Ecto neural progenitor cell (in vitro differentiated cells): ENCODE data around the gene SLC22A12.

Source experiments
- DNase-seq: peaks from one replicate; pipeline ENCODE4 v3.0.0-alpha.2; 2018; ENCODE audit warnings: low spot score

SLC22A12 gene

GRCh38 chr11:64604458-64605243 lies 13.6 kb downstream of the SLC22A12 start:
- DNase-seq: no peak

DNA sequence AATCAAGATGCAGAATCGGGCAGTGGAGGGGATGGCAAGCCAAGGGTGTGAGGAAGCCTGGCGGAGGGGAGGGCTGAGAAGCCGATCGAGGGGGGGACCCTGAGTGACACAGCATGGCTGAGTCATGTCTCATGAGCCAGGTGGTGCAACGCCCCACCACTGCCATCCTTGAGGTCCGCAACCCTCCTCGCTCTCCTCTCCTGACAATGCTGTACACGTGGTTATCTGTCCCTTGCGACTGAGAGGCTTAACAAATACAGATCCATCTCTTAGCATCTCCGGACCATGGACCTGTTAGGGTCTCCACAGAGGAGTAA lies 14.2 kb downstream of the SLC22A12 start:
- DNase-seq: no peak

DNA sequence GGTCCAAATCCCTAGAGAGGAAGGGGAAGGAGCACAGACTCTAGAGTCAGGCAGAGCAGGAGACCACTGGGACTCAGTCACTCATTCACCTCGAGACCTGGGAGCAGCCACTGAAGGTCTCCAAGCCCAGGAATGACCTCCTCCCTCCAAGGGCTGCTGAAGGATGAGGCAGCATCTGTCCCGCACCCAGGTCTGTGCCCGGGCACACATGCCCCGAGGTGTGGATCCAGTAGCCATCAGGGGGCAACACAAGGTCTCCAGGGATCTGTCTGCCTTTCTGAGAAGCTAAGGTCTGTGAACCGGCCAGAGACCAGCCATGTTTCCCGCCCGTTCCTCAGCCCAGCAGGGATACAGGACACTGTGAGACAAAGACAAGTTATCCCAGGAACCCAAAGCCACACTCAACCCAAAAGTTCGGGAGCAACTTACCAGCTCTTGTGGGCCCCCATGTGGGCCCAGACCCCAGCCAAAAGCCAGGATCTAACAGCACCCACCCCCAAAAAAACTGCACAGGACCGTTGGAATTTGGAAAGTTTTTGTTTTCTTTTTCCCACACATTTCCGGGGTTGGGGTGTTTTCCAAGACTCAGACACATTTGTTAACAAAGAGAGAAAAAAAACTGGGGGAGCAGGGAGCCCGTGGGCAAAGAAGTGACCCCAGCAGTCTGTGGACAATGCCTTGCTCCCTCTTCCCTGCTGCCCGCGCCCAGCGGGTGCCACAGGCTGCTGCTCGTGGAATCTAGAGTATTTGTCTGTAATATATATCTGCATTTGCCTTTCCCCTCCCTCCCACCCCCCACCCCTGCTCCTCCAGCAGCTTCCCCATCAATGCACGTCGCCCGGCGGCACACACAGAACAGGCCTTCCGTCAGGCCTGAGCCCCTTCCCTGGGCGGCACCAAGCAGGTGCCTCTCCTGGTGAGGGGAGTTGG lies 14.9 kb downstream of the SLC22A12 start:
- no peak for DNase-seq

DNA sequence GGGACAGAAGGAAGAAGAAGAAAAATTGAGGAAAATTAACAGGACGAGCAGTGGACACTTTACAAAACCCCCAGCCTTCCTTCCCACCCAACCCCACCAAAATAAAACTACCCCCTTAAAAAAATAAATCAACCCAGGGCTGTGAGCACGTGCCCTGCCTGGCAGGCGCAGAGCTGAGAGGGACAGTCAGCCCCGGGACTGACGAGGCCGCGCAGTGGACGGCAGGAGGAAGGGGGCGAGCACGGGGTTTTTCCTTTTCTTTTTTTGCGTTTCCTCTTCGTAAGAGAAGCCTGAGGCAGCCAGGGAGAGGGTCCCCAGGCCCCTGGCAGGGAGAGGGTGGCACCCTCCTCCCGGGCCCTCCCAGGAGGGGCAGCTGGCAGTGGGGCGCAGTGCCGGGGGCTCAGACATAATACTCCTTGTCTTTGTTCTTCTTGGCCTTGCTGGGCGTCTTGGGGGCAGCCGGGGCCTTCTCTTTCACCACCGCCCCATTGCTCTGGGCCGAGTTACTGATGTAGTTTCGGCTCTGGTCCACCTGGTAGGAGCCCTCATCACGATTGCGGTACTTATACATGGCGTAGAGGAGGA lies 15.9 kb downstream of the SLC22A12 start:
- no peak for DNase-seq

- DNase-seq: no peak
Observed at GRCh38 chr11:64607381-64607985, 16.5 kb downstream of the SLC22A12 start.

DNA sequence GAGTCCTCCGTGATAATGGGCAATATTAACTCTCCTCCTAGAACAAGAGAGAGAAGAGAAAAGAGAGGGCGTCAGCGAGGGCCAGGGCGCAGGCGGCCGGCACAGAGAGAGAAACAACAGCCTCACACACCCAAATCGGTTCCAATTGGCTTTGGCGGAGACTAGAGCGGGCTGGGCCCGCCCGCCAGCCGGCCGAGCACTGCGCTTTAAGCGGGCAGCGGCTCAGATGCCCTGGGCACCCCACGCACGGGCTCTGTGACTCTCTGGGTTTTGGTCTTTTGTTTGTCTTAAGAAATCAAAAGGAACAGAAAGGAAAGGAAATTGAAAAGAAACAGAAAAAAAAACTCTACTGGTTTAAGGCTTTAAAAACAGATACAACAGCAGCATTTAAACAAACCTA lies 17.0 kb downstream of the SLC22A12 start:
- no peak for DNase-seq

- no peak for DNase-seq
Observed at GRCh38 chr11:64608636-64609035, 17.6 kb downstream of the SLC22A12 start.

DNA sequence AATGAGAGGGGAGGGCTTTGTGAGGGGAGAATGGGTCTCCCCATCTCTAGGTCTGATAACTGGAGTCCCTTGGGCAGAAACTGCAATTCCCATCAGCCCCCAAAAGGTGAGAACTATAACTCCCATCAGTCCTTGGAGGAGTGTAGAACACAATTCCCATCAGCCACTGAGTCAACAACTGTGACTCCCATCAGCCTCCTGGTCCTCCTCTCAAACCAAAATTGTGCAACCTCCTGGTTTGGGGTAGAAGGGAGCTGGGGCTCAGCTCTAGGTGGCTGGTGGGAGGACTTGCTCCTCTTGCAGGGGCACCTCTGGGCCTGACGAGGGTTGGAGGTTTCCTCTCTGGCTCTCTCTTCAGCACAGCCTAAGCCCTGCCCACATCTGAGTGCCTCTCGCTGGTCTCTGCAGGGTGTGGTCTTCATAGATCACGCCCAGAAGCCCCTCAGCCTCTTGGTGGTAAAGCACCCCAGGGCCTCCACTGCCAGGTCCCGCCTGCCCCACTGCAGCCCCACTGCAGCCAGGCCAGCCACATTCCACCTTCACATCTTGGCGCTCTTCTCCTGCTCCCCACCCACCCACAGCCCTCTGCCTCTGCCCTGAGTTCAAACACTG lies 18.5 kb downstream of the SLC22A12 start:
- DNase-seq: no peak

DNA sequence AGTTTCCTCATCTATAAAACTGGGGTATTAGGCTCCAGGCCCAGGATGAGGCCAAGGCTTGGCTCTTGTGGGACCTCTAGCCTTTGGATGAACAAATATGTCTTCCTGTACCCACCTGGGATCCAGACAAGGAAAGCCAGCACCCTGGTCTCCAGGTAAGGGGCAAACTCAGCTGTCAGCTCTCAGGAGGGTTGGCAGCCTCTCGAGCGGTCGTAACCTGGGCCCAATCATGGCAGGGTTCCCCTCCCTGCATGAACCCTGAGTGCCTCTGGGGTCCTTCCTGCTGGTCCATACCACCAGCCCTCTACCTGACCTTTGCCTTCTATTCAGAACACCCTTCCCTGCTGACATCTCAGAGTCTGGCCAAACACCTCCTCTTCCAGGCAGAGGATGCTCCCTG lies 19.6 kb downstream of the SLC22A12 start:
- no peak for DNase-seq

DNA sequence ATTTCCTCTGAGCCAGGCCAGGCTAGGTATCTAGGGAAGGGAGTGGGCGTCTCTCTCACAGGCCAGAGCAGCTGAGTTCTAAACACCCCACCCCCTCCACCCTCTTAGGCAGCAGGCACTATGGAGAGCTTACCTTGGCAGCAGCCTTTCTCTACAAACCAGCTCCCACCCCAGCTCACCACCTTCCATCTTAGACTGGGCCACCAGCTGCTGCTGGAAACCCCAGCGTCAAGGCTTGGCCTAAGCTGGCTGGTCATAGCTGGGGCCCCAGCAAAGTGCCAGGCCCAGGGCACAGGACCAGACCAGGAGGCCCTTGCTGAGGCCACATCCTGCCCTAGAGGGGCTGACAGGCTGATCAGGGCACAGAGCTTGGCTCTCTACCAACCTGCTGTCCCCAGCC lies 20.2 kb downstream of the SLC22A12 start:
- DNase-seq: no peak

- no peak for DNase-seq
Observed at GRCh38 chr11:64611869-64612646, 21.0 kb downstream of the SLC22A12 start.

GRCh38 chr11:64613648-64614047 lies 22.6 kb downstream of the SLC22A12 start:
- no peak for DNase-seq

GRCh38 chr11:64614917-64615316 lies 23.9 kb downstream of the SLC22A12 start:
- no peak for DNase-seq

DNA sequence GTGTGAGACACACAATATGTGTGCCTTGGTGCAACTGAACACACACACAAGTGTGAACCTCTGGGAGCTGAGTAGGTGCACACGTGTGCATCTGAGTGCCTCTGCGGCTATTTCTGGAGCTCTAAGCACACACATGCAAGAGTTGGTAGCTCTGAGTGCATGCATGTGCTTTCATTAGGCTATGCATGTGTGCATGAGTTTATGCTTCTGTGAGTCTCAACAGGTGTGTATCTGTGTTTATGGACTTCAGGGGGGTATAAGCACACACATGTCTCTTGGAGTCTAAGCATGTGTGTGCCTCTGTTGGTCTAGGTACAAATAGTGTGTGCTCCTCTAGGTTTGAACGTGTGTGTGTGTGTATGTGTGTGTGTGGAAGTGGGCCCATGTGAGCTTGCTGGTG lies 25.8 kb downstream of the SLC22A12 start:
- DNase-seq: no peak

DNA sequence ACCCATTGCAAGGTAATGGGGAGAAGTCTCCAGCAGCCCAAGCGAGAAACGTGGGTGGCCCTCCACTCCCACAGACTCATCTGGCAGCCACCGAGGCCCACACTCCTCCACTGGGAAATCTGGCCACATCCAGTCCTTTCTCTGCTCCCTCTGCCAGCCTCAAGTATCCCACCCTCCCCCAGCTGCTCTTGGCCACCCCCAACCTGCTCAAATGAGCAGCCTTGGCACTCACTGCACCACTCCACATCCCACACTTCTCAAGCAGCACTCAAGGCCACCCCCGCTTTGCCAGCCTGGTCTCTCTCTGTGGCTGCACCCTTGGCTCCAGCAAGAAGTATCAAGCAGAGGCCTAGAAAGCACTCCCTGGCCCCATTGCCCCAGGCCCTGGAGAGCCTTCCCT lies 28.2 kb downstream of the SLC22A12 start:
- DNase-seq: no peak

- DNase-seq: peak; percentile 65
Observed at GRCh38 chr11:64619811-64620380, 28.9 kb downstream of the SLC22A12 start.

- DNase-seq: peak; percentile 57
Observed at GRCh38 chr11:64620381-64620971, 29.5 kb downstream of the SLC22A12 start.

DNA sequence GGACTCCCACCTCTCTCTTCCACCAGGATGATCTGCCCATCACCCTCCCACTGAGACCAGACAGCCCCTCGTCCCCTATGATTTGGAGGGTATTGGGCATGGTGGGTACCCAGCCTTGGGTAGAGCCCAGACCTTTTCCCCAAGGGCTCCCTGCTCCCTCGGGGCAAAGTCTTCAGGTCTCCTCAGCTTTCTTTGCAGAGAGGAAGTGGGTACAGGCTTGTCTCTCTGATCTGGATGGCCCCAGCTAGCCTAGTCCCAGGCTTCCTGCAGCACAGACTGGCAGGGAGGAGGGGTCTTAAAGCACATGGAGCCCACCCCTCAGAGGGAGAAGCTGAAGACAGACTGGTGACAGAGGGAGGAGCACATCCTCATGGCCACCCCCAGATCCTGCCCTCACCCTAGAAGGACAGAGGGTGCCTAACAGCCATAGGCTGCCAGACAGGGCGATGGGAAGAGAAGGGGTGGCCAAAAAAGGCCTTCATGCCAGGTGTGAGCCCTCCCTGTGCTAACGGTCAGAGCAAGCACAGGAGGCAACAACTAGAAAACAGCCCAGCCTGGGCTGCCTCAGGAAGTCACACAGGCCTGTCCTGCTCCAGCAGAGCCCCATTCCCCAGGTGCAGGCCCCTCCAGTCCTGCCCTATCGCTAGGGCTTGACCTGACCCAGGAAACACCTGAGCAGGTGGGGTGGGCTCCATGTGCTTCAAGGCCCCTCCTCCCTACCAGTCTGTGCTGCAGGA lies 30.4 kb downstream of the SLC22A12 start:
- DNase-seq: no peak

DNA sequence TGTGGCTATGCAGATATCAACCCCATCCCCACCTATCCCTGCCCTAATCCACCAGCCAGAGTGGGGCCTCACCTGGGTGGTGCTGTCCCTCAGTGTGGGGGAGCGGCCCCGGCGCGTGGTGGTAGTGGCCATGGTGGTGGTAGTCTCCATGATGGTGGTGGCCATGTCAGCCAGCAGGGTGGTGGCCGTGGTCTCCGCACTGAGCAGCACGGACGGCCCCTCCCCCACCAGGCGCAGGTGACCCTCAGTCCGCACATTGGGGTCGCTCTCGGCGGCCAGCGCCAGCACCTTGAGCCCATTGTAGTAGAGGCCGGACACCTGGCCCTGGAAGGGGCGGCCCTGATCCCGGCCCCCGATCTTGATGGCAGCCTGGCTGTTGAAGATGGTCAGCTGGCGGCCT lies 31.7 kb downstream of the SLC22A12 start:
- no peak for DNase-seq
